GM23338 (cell line): ENCODE measurements around the gene VPS16.

Experiments used
- CTCF ChIP-seq, 2 experiments: fragments of 200-600 bp in 1 of 2; sonication (generic) in 1 of 2; conservative IDR thresholded peaks; 2 replicates each; pipeline versions ENCODE4 v1.5.1 to v1.6.1; 2016 to 2017; ENCODE audit warnings: antibody characterized with exemption in 2 of 2, low read depth in 2 of 2, mild to moderate bottlenecking in 2 of 2, moderate library complexity in 1 of 2
- EZH2 ChIP-seq: fragments of 200-600 bp; sonication (generic); IDR thresholded peaks from one replicate; pipeline ENCODE4 v1.8.0; 2017; ENCODE audit warnings: antibody characterized with exemption, mild to moderate bottlenecking, low read depth; ENCODE audit not compliant: unreplicated experiment
- EZH2phosphoT487 ChIP-seq: fragments of 200-600 bp; sonication (generic); IDR thresholded peaks from one replicate; pipeline ENCODE4 v1.8.1; 2018; ENCODE audit warnings: antibody characterized with exemption; ENCODE audit not compliant: unreplicated experiment
- REST ChIP-seq: IDR thresholded peaks from one replicate; pipeline ENCODE4 v1.6.1; 2018; ENCODE audit warnings: antibody characterized with exemption; ENCODE audit not compliant: unreplicated experiment

DNA sequence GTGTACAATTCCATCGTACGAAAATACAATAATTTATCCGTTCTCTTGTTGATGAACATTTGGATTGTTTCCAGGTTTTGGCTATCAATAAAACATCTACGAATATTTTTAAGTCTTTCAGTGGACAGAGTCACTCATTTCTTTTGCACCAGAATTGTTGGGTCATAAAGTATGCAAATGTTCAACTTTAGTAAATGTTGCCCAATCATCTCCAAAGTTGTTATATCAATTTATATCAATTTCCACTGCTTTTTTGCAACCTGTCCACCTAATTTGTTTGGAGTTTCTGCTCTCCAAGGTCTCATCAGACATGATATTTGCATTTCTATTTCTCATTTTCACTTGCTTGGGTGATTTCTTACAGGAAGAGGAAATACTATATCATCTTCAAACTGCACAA is 13.9 kb upstream of the VPS16 start:
- TF ChIP-seq REST, result no peak
- TF ChIP-seq EZH2, result no peak
- TF ChIP-seq CTCF (conservative IDR thresholded peaks at IDR 0.05; ENCODE audit: low read depth in 2 of 2), result no peak
- no peak for TF ChIP-seq EZH2phosphoT487
